Ectodermal cell (in vitro differentiated cells): ENCODE results near the gene LRRC45.

Experiments
- H3K27ac ChIP-seq: 2 replicates; pipeline ENCODE4 v1.7.0; 2013; ENCODE audit warnings: mild to moderate bottlenecking, low read depth, low read length; ENCODE audit not compliant: insufficient read depth, poor library complexity, severe bottlenecking
- H3K27me3 ChIP-seq: 2 replicates; pipeline ENCODE4 v1.7.0; 2013; ENCODE audit warnings: mild to moderate bottlenecking, low read length; ENCODE audit not compliant: insufficient read depth, control insufficient read depth, poor library complexity, severe bottlenecking
- H3K36me3 ChIP-seq: one replicate; pipeline ENCODE4 v1.7.0; 2013; ENCODE audit warnings: low read length; ENCODE audit not compliant: control insufficient read depth, insufficient read depth
- H3K4me1 ChIP-seq: one replicate; pipeline ENCODE4 v1.7.0; 2013; ENCODE audit warnings: low read length; ENCODE audit not compliant: control insufficient read depth, insufficient read depth
- H3K4me3 ChIP-seq: 2 replicates; pipeline ENCODE4 v1.7.0; 2013; ENCODE audit warnings: low read depth, low read length, control low read depth; ENCODE audit not compliant: insufficient read depth
- H3K9me3 ChIP-seq: 2 replicates; pipeline ENCODE4 v1.7.0; 2013; ENCODE audit warnings: mild to moderate bottlenecking, low read length, moderate library complexity; ENCODE audit not compliant: control insufficient read depth
- WGBS, 2 experiments: methylation state at CpG; one replicate each; pipeline ENCODE4 v1.1.7; 2013; ENCODE audit warnings: missing lambda C conversion rate in 2 of 2; 5-methylcytosine and 5-hydroxymethylcytosine counted together

Gene LRRC45

GRCh38 chr17:82028966-82029365 is 5.9 kb downstream of the LRRC45 start:
- Histone ChIP-seq H3K27ac (no peak overlapping the region), H3K36me3 (no peaks in the 10 kb centered on the region), H3K4me3 (no peak overlapping the region)

DNA sequence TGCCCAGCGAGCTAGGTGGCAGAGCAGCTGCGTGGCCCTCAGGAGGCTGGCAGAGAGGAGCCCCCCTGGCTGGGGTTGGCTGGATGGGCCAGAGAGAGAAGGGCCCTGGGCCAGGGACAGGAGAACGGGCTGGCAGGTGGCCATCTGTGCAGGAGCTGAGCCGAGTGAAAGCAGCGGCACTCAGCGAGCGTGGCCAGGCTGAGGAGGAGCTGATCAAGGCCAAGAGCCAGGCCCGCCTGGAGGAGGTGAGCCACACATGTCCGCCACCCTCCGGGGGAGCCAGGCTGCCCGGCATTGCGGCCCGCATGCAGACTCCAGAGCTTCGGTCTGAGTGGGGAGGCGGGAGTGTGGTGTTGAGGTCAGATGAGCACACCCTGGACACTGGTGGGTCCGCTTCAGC is 6.3 kb downstream of the LRRC45 start:
- H3K4me3 ChIP-seq, result no peak overlapping the region
- H3K4me1 ChIP-seq, result peaks cover 7% of the 10 kb centered on the region
- no peaks in the 10 kb centered on the region for H3K9me3 ChIP-seq
- H3K27ac ChIP-seq, result no peak overlapping the region
- no peaks in the 10 kb centered on the region for H3K36me3 ChIP-seq
- 94 to 95% methylated on average over 16 of the region's 16 CpGs for WGBS, 2 experiments
- no peaks in the 10 kb centered on the region for H3K27me3 ChIP-seq

More at GRCh38 chr17:82028966-82029365, 5.9 kb downstream of the LRRC45 start:
- H3K4me1 ChIP-seq, result peaks cover 9% of the 10 kb centered on the region
- 96% methylated on average over 9 of the region's 9 CpGs for WGBS, 2 experiments
- no peaks in the 10 kb centered on the region for H3K9me3 ChIP-seq
- no peaks in the 10 kb centered on the region for H3K27me3 ChIP-seq

- H3K9me3 ChIP-seq, result no peaks in the 10 kb centered on the region
- peaks cover 7% of the 10 kb centered on the region for H3K4me1 ChIP-seq
- H3K36me3 ChIP-seq, result no peaks in the 10 kb centered on the region
- H3K4me3 ChIP-seq, result no peak overlapping the region
- WGBS, 2 experiments, result 72% methylated on average over 31 of the region's 31 CpGs
- no peak overlapping the region for H3K27ac ChIP-seq
- H3K27me3 ChIP-seq, result no peaks in the 10 kb centered on the region
These were observed 6.9 kb downstream of the LRRC45 start for GRCh38 chr17:82029990-82030469.

DNA sequence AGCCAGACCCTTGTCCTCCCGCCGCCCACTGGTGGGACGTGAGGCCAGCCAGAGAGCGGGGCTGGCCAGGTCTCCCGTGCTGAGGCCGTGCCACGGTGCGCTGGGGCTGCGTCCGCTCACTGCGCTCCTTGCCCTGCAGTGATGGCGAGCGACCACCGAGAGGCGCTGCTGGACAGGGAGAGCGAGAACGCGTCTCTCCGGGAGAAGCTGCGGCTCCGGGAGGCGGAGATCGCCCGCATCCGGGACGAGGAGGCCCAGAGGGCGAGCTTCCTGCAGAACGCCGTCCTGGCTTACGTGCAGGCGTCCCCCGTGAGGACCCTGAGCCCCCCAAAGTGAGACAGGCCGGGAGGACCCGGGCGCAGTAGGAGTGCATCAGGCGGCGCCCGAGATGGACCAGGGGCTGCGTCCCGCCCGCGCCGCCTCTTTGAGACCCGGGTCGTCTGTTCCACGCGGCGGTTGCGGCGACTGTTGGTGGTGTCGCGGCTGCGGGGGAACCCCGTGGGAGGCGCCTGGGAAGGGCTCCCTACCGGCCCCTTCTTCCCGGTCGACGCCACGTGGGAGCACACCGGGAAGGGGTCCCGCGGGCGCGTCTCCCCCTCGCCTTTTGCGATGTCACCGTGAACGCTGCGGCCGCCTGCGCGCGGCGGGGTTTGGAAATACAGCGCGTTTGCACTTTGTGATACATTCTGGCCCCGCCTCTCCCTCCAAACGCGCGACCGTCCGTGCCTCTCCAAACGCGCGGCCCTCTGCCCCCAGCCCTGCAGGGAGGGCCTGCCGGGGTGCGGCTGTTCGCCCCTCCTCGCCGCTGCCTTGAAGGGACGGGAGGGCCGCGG is 7.6 kb downstream of the LRRC45 start:
- Histone ChIP-seq H3K36me3 (no peaks in the 10 kb centered on the region), H3K9me3 (no peaks in the 10 kb centered on the region), H3K27ac (peak overlapping the region; percentile 36), H3K4me3 (peak overlapping the region; percentile 51), H3K4me1 (peaks cover 7% of the 10 kb centered on the region), H3K27me3 (no peaks in the 10 kb centered on the region)
- WGBS, 2 experiments, result 1 to 2% methylated on average over 94 of the region's 94 CpGs

DNA sequence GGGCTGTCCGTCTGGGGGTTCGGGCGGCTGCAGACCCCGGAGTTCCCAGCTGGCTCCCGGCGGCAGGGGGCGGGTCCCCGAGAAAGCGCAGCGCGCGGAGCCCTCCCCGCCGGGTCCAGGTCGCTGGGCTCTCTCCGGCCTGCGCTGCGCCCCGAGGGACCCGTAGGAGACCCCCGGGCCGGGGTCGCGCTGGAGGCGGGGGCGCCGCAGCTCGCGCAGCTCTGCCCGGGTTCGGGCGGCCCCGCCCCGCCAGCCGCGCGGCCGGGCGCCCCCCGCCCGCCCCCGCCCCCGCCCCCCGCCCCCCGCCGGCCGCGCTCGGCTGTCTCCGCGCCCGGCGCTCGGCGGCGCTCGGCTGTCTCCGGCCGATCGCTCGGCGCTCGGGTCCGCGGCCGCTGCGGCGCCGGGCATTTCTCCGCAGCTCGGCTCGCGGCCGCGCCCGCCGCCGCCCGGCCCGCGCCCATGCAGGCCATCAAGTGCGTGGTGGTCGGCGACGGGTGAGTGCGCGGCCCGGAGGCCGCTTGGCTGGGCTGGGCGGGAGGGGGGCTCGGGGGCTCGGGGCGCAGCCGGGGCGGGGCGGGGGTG is 8.3 kb downstream of the LRRC45 start, which contains the start of gene RAC3:
RAC3 (plus strand) TSS at position 376 of the 582 bp plus-strand sequence; CDS start at position 460, 84 bp downstream.
- H3K9me3 ChIP-seq, result no peaks in the 10 kb centered on the region
- H3K27ac ChIP-seq, result peak within 1 kb of the TSS; percentile 36
- WGBS, 2 experiments, result 0% methylated on average over 96 of the region's 96 CpGs
- peaks cover 7% of the 10 kb centered on the region for H3K4me1 ChIP-seq
- H3K36me3 ChIP-seq, result no peaks in the 10 kb centered on the region
- peak within 1 kb of the TSS; percentile 51 for H3K4me3 ChIP-seq
- H3K27me3 ChIP-seq, result peaks cover 2% of the 10 kb centered on the region

DNA sequence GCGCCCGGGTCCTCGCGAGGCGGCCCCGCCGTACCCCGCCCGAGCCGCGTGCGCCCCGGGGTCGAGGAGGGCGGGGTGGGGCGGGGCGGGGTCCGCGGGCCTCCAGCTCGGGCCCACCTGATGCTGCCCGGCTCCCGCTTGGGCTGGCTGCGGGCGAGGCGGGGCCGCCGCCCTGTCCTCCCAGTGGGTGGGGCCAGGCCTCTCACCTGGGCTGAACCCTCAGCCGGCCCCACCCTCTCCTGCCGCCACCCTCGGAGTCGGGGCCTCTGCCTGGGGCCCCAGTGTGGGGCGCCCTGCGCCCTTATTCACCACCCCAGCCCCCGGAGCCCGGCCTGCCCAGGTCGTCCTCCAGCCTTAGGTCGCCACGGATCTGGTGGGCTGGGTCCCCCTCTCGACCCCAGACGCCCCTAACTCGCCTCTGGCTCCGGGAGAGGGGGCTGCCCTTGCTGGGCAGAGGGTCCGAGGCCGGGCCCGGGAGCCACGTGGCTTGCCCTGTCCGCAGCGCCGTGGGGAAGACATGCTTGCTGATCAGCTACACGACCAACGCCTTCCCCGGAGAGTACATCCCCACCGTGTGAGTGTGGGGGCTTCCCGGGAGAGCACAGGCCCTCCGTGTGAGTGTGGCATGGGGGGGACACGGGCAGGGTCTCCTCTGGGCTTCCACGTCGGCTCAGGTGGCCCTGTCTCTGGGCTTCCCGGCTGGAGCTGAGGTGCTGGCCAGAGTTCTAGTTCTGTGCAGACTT is 9.0 kb downstream of the LRRC45 start:
- WGBS, 2 experiments, result 7 to 8% methylated on average over 59 of the region's 59 CpGs
- peak overlapping the region; percentile 51 for H3K4me3 ChIP-seq
- H3K36me3 ChIP-seq, result no peaks in the 10 kb centered on the region
- no peaks in the 10 kb centered on the region for H3K9me3 ChIP-seq
- H3K27me3 ChIP-seq, result peaks cover 7% of the 10 kb centered on the region
- H3K27ac ChIP-seq, result no peak overlapping the region
- H3K4me1 ChIP-seq, result peaks cover 7% of the 10 kb centered on the region

GRCh38 chr17:82033359-82034085 is 10.4 kb downstream of the LRRC45 start:
- no peak overlapping the region for H3K27ac ChIP-seq
- H3K9me3 ChIP-seq, result no peaks in the 10 kb centered on the region
- H3K4me1 ChIP-seq, result peaks cover 7% of the 10 kb centered on the region
- peaks cover 7% of the 10 kb centered on the region for H3K27me3 ChIP-seq
- H3K36me3 ChIP-seq, result no peaks in the 10 kb centered on the region
- 94 to 95% methylated on average over 38 of the region's 38 CpGs for WGBS, 2 experiments
- H3K4me3 ChIP-seq, result no peak overlapping the region

DNA sequence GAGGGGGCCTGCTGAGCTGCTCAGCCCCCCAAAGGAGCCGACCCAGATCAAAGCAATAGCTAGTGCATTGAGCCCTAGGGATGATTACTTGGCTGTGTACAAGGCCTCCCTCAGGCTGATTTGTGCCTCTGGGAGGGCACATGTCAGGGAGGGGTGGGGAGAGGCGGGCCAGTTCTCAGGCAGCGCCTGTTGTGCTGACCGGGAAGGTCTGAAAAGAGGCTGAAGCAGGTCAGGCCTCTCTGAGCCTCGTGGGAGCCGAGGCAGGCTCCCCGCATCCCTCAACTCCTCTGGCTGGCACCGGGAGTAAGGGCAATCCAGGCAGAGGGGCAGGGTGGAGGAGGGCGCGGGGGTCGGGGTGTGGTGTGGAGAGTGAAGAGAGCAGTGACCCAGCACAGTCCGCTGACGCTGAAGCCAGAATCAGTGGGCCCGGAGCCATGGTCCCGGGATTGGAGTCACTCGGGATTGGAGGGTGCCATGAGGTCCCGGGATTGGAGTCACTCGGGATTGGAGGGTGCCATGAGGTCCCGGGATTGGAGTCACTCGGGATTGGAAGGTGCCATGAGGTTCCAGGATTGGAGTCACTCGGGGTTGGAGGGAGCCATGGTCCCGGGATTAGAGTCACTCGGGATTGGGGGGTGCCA is 11.4 kb downstream of the LRRC45 start:
- Histone ChIP-seq H3K4me1 (peaks cover 7% of the 10 kb centered on the region), H3K27me3 (peaks cover 7% of the 10 kb centered on the region), H3K9me3 (no peaks in the 10 kb centered on the region), H3K27ac (no peak overlapping the region), H3K36me3 (no peaks in the 10 kb centered on the region), H3K4me3 (no peak overlapping the region)
- 79% methylated on average over 23 of the region's 23 CpGs for WGBS, 2 experiments

DNA sequence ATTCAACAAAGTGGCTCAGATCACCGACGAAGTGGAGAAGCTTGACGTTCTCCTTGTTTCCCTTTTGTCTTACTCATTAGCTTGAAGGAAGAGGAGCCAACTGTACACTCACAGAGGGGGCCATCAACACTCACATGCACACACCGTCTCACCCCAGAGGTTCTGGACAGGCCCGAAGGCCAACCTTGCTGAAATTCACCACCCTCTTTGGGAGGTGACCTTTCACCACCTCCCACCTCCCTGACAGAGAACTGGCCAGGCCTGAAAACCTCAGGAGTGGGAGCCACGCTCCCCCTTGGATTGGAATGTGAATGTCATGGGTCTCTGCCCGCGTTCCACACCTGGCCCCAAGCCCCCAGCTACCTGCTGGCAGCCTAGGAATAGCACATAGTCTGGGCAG is 12.4 kb downstream of the LRRC45 start:
- Histone ChIP-seq H3K36me3 (no peaks in the 10 kb centered on the region), H3K9me3 (no peaks in the 10 kb centered on the region), H3K27ac (no peak overlapping the region), H3K4me3 (no peak overlapping the region), H3K27me3 (peaks cover 7% of the 10 kb centered on the region), H3K4me1 (peaks cover 7% of the 10 kb centered on the region)
- 93 to 98% methylated on average over 8 of the region's 8 CpGs for WGBS, 2 experiments
